ENCODE measurements around the gene GTF2I.
"Not testable (repeated sequence)": the region's sequence is repeated elsewhere in the genome, so short reads cannot be mapped to it uniquely, and the experiment has no call there.

DNA sequence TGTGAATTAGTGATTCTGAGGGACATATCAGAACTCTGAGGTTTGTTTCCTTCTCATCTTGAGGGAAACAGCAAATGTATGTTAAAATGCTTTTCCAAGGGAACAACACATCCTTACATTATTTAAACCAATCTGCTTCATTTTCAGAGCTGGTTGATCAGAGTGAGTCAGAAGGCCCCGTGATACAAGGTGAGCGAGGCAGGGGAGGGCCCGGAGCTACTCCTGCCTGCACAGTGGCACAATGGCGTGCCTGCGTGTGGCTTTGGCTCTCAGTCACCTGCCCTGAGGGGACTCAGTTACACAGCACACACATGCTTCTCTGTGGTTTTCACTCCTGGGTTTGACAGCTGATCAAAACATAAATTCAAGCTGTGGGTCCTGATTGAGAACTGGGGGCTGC lies 99.2 kb downstream of the GTF2I start:
- not testable (repeated sequence) for TF ChIP-seq TOX (CRISPR knock-in tag; IDR thresholded peaks at IDR 0.05; ENCODE audit: borderline replicate concordance); ARNTL (CRISPR knock-in tag; IDR thresholded peaks at IDR 0.05; ENCODE audit: borderline replicate concordance, low read depth)
